Loucy (cell line): ENCODE data around the gene EED.

Experiments
- H2AFZ ChIP-seq: fragments of 200-600 bp; sonication (generic); 2 replicates; pipeline ENCODE4 v1.6.0; 2016; ENCODE audit warnings: antibody characterized with exemption, mild to moderate bottlenecking, low read length, moderate library complexity
- H3F3A ChIP-seq: fragments of 200-600 bp; 2 replicates; pipeline ENCODE4 v1.6.0; 2016; ENCODE audit warnings: antibody characterized with exemption, low read depth, mild to moderate bottlenecking
- H3K27me3 ChIP-seq: fragments of 200-600 bp; sonication (generic); 2 replicates; pipeline ENCODE4 v1.6.1; 2014; ENCODE audit warnings: low read length, mild to moderate bottlenecking; ENCODE audit not compliant: insufficient read depth, poor library complexity, severe bottlenecking
- H3K36me3 ChIP-seq: fragments of 200-600 bp; sonication (generic); 2 replicates; pipeline ENCODE4 v1.6.1; 2016; ENCODE audit warnings: low read length; ENCODE audit not compliant: insufficient read depth
- H3K4me1 ChIP-seq: fragments of 200-600 bp; sonication (generic); 2 replicates; pipeline ENCODE4 v1.5.1; 2014; ENCODE audit warnings: low read length, mild to moderate bottlenecking; ENCODE audit not compliant: insufficient read depth, poor library complexity, severe bottlenecking
- H3K4me2 ChIP-seq: fragments of 200-600 bp; sonication (generic); 2 replicates; pipeline ENCODE4 v1.6.0; 2014; ENCODE audit warnings: antibody characterized with exemption, low read length, low read depth, mild to moderate bottlenecking; ENCODE audit not compliant: poor library complexity, severe bottlenecking
- H3K4me3 ChIP-seq: fragments of 200-600 bp; sonication (generic); 2 replicates; pipeline ENCODE4 v1.5.1; 2014; ENCODE audit warnings: low read length, mild to moderate bottlenecking, mixed read lengths; ENCODE audit not compliant: poor library complexity, severe bottlenecking
- H3K79me2 ChIP-seq: fragments of 200-600 bp; sonication (generic); 2 replicates; pipeline ENCODE4 v1.6.1; 2014; ENCODE audit warnings: low read length; ENCODE audit not compliant: insufficient read depth
- H3K9ac ChIP-seq: fragments of 200-600 bp; sonication (generic); 2 replicates; pipeline ENCODE4 v1.6.0; 2014; ENCODE audit warnings: mild to moderate bottlenecking, low read depth, low read length, moderate library complexity; ENCODE audit not compliant: poor library complexity, severe bottlenecking
- H3K9me2 ChIP-seq: fragments of 200-600 bp; sonication (generic); replicated peaks from 2 replicates; pipeline ENCODE4 v1.6.1; 2016; ENCODE audit warnings: low read depth, low read length, mixed read lengths
- H3K9me3 ChIP-seq: fragments of 200-600 bp; sonication (generic); 2 replicates; pipeline ENCODE4 v1.6.1; 2014; ENCODE audit warnings: mild to moderate bottlenecking, antibody characterized with exemption, low read length, low read depth; ENCODE audit not compliant: insufficient read depth
- H4K20me1 ChIP-seq: fragments of 200-600 bp; sonication (generic); 2 replicates; pipeline ENCODE4 v1.6.0; 2014; ENCODE audit warnings: antibody characterized with exemption, low read length, mild to moderate bottlenecking; ENCODE audit not compliant: insufficient read depth, poor library complexity, severe bottlenecking
- EZH2phosphoT487 ChIP-seq: fragments of 200-600 bp; IDR thresholded peaks from 2 replicates; pipeline ENCODE4 v1.6.1; 2018; ENCODE audit warnings: antibody characterized with exemption, mild to moderate bottlenecking, moderate library complexity, borderline replicate concordance
- TF ChIP-seq, protein P1 (sequence below): fragments of 200-600 bp; sonication (generic); conservative IDR thresholded peaks from 2 replicates; pipeline ENCODE4 v1.5.1; 2014; ENCODE audit warnings: mild to moderate bottlenecking, antibody characterized with exemption, low read length

EED gene

GRCh38 chr11:86264649-86265048 lies 20.1 kb downstream of the EED start:
- TF ChIP-seq, protein P1, sequence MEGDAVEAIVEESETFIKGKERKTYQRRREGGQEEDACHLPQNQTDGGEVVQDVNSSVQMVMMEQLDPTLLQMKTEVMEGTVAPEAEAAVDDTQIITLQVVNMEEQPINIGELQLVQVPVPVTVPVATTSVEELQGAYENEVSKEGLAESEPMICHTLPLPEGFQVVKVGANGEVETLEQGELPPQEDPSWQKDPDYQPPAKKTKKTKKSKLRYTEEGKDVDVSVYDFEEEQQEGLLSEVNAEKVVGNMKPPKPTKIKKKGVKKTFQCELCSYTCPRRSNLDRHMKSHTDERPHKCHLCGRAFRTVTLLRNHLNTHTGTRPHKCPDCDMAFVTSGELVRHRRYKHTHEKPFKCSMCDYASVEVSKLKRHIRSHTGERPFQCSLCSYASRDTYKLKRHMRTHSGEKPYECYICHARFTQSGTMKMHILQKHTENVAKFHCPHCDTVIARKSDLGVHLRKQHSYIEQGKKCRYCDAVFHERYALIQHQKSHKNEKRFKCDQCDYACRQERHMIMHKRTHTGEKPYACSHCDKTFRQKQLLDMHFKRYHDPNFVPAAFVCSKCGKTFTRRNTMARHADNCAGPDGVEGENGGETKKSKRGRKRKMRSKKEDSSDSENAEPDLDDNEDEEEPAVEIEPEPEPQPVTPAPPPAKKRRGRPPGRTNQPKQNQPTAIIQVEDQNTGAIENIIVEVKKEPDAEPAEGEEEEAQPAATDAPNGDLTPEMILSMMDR: no peak
- no peak for TF ChIP-seq EZH2phosphoT487
- H3F3A ChIP-seq: peaks cover 2% of the 10 kb centered on the region

DNA sequence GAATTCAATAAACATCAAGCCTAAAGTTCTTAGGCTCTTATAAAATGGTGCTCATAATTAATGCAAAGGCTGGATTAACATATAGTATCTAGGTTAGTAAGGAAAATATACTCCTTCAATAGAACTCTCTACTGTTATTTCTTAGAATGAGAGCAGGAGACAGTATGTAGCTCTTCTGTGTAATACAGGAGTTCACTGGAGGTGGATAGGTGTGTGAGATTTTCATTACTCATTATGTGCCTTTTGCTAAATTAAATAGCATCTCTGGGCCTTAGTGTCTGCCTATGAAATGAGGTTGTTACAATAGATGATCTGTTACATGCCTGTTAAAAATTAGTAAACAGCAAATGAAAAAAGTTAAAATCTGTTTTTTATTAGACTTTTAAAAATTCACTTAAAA lies 20.6 kb downstream of the EED start:
- Histone ChIP-seq H3F3A (peaks cover 2% of the 10 kb centered on the region), H3K9me3 (no peaks in the 10 kb centered on the region), H3K4me3 (no peak overlapping the region), H4K20me1 (no peaks in the 10 kb centered on the region), H3K4me2 (no peak overlapping the region), H3K79me2 (peaks cover 11% of the 10 kb centered on the region), H3K9me2 (no peaks in the 10 kb centered on the region), H3K27me3 (no peaks in the 10 kb centered on the region), H3K36me3 (peaks cover 61% of the 10 kb centered on the region), H2AFZ (no peak overlapping the region), H3K4me1 (no peaks in the 10 kb centered on the region), H3K9ac (no peak overlapping the region)
- TF ChIP-seq, protein P1: no peak
- TF ChIP-seq EZH2phosphoT487: no peak

More at GRCh38 chr11:86264649-86265048, 20.1 kb downstream of the EED start:
- no peaks in the 10 kb centered on the region for H3K9me3 ChIP-seq
- H3K27me3 ChIP-seq: no peaks in the 10 kb centered on the region
- no peak overlapping the region for H3K4me2 ChIP-seq
- H3K4me1 ChIP-seq: no peaks in the 10 kb centered on the region
- H3K79me2 ChIP-seq: peaks cover 5% of the 10 kb centered on the region
- H3K9me2 ChIP-seq: no peaks in the 10 kb centered on the region
- peaks cover 61% of the 10 kb centered on the region for H3K36me3 ChIP-seq
- no peak overlapping the region for H3K9ac ChIP-seq
- H4K20me1 ChIP-seq: no peaks in the 10 kb centered on the region
- H3K4me3 ChIP-seq: no peak overlapping the region
- no peak overlapping the region for H2AFZ ChIP-seq

DNA sequence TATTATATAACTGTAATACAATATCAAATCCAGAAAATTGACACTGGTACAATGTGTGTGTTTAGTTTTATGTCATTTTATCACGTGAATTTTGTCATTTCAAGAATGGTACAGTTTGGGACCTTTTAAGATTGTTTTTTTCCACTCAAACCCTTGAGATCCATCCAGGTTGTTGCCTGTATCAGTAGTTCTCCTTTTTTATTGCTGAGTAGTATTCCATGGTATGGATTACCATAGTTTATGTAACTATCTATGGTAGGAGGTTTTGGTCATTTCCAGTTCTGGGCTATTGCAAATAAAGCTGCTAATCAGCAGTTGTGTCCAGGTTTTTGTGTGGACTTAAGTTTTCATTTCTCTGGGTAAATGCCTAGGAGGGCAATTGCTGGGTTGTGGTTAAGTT lies 25.1 kb downstream of the EED start:
- H3K27me3 ChIP-seq: no peaks in the 10 kb centered on the region
- H3K4me1 ChIP-seq: no peaks in the 10 kb centered on the region
- peaks cover 50% of the 10 kb centered on the region for H3K36me3 ChIP-seq
- H3K79me2 ChIP-seq: peaks cover 44% of the 10 kb centered on the region
- TF ChIP-seq EZH2phosphoT487: no peak
- TF ChIP-seq, protein P1: no peak
- H2AFZ ChIP-seq: no peak overlapping the region
- H3K9me2 ChIP-seq: no peaks in the 10 kb centered on the region
- H3K9ac ChIP-seq: no peak overlapping the region
- H3K4me2 ChIP-seq: no peak overlapping the region
- H4K20me1 ChIP-seq: peaks cover 8% of the 10 kb centered on the region
- no peak overlapping the region for H3K4me3 ChIP-seq
- peaks cover 2% of the 10 kb centered on the region for H3F3A ChIP-seq
- no peaks in the 10 kb centered on the region for H3K9me3 ChIP-seq
